Esophagus (tissue), 2 donors: Measurements from ENCODE around the gene FNDC1. TPM values are rescaled to one million over a fixed set of nuclear protein-coding genes. Genes with fewer than 3 reads are reported as not detected.

Experiments
- H3K27ac ChIP-seq, 2 donors: one replicate each; pipeline ENCODE4 v1.5.1; 2013; ENCODE audit warnings: low read depth in 2 of 2, mild to moderate bottlenecking in 2 of 2, inconsistent platforms in 1 of 2, low read length in 1 of 2, moderate library complexity in 1 of 2
- H3K27me3 ChIP-seq, 2 donors: one replicate each; pipeline ENCODE4 v1.6.1; 2013; ENCODE audit warnings: low read length in 2 of 2, control low read depth in 1 of 2, mild to moderate bottlenecking in 1 of 2; ENCODE audit not compliant: insufficient read depth in 2 of 2, control insufficient read depth in 1 of 2
- H3K36me3 ChIP-seq, 2 donors: one replicate each; pipeline ENCODE4 v1.6.1; 2013; ENCODE audit warnings: low read length in 1 of 2; ENCODE audit not compliant: control insufficient read depth in 2 of 2, insufficient read depth in 2 of 2
- H3K4me1 ChIP-seq, 2 donors: one replicate each; pipeline ENCODE4 v1.6.1; 2013; ENCODE audit warnings: low read length in 1 of 2; ENCODE audit not compliant: control insufficient read depth in 2 of 2, insufficient read depth in 2 of 2
- H3K4me3 ChIP-seq, 2 donors: one replicate each; pipeline ENCODE4 v1.5.1; 2013; ENCODE audit warnings: low read length in 2 of 2, mild to moderate bottlenecking in 2 of 2, low read depth in 1 of 2, moderate library complexity in 1 of 2
- H3K9me3 ChIP-seq, 2 donors: one replicate each; pipeline ENCODE4 v1.6.1; 2013; ENCODE audit warnings: mild to moderate bottlenecking in 2 of 2, low read depth in 1 of 2, low read length in 1 of 2, moderate library complexity in 1 of 2; ENCODE audit not compliant: control insufficient read depth in 2 of 2, insufficient read depth in 1 of 2
- WGBS, 2 donors: extraction: QIAGEN DNeasy Blood & Tissue Kit; methylation state at CpG; one replicate each; pipeline ENCODE4 v1.1.7; 2013; 5-methylcytosine and 5-hydroxymethylcytosine counted together
- polyA plus RNA-seq, 2 donors: library from polyadenylated mRNA; stranded (reverse); fragments of 200-250 nt; gene quantifications; one replicate each; pipeline ENCODE4 v1.2.3, GENCODE V29; 2013
- donor health status: healthy with polysubstance abuse.
- donor health status: Bipolar disorder and iron deficiency.

The FNDC1 gene
- polyA plus RNA-seq, 2 donors, result 0.01 to 0.02 TPM

DNA sequence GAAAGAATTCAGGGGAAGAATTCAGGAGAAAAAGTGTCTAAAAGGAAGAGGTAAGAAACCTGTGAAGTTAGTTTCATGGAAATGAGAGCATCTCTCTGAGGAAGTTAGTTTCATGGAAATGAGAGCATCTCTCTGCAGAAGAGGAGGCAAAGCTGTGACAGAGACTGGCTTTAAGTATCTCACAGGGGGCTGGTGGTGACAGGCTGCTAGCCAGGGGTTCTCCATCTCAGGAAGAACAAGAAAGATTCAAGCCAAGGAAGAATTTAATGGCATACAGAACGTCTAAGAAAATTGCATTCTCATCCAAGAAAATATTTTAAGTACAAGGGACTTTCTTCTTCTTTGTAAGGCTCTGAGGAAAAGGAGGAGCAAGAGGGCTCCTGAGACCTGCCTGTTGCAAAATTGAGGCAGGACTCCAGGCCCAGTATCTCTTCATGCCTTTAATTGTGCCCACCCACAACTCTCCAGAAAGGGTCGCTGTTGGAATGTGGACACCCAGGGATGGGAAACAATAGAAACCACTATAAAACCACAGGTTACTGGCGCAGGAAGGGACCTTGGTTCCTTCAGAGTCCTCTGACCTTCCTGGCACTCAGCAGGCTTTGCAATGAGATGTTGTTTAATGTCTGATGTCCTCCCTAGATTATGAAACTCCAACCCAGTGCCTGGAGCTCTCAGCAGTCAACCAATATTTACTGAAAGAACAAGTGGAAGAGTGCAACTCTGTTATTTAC is 136.8 kb downstream of the FNDC1 start:
- no peaks in the 10 kb centered on the region for H3K27me3 ChIP-seq
- H3K4me1 ChIP-seq, result no peaks in the 10 kb centered on the region
- no peaks in the 10 kb centered on the region for H3K36me3 ChIP-seq
- H3K27ac ChIP-seq, result no peak overlapping the region
- WGBS, 2 donors, result 44 to 48% methylated on average over 3 of the region's 3 CpGs
- H3K4me3 ChIP-seq, result no peak overlapping the region
- no peaks in the 10 kb centered on the region for H3K9me3 ChIP-seq

DNA sequence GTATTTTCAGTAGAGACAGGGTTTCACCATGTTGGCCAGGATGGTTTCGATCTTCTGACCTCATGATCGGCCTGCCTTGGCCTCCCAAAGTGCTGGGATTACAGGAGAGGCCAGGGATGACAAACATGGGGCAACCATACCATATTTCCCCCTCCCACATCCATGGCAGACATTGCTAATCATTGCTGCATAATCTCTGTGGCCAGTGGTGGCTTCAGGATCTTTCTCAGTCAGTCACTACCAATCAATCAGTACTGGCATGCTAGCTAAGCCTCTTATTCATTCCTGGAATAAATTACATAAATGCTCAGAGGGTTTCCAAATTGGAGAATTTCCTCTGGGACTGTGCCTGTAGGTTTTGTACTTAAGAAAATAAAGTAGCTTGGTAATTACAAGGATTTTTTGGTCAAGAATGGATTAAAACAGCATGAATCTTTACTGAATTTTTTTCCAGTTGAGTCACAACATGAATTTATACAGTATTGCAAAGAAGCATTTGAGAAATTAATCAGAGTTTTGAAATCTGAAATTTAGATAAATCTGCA is 138.1 kb downstream of the FNDC1 start:
- Histone ChIP-seq H3K36me3 (no peaks in the 10 kb centered on the region), H3K27me3 (no peaks in the 10 kb centered on the region), H3K27ac (no peak overlapping the region), H3K4me3 (no peak overlapping the region), H3K9me3 (no peaks in the 10 kb centered on the region), H3K4me1 (no peaks in the 10 kb centered on the region)
- 76 to 77% methylated on average over 2 of the region's 2 CpGs for WGBS, 2 donors

DNA sequence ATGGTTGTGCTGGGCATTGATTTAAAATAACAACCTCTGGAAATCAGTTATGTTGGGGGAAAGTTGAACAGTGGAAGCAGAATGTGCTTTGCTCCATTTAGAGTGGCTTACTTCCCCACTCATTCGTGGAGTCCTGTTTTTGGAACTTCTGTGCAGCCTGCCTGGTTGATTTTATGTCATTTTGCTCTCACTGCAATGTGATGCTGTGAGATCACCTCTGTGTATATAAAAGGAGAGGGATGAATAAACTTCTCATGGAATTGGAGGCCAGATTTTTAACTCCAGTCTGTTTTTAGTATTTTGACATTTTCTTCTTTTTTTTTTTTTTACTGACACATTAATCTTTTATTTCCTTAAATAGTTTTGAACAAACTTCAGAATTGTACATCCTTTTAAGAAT is 139.0 kb downstream of the FNDC1 start:
- Histone ChIP-seq H3K4me1 (no peaks in the 10 kb centered on the region), H3K27ac (no peak overlapping the region), H3K36me3 (no peaks in the 10 kb centered on the region), H3K9me3 (no peaks in the 10 kb centered on the region), H3K27me3 (no peaks in the 10 kb centered on the region), H3K4me3 (no peak overlapping the region)
- WGBS, 2 donors, result 2 to 5% methylated on average over 1 of the region's 1 CpG

GRCh38 chr6:159309723-159310122 is 140.5 kb downstream of the FNDC1 start:
- H3K9me3 ChIP-seq, result no peaks in the 10 kb centered on the region
- no peak overlapping the region for H3K4me3 ChIP-seq
- H3K36me3 ChIP-seq, result no peaks in the 10 kb centered on the region
- WGBS, 2 donors, result 85 to 93% methylated on average over 1 of the region's 1 CpG
- no peak overlapping the region for H3K27ac ChIP-seq
- H3K4me1 ChIP-seq, result no peaks in the 10 kb centered on the region
- no peaks in the 10 kb centered on the region for H3K27me3 ChIP-seq

GRCh38 chr6:159311618-159312017 is 142.4 kb downstream of the FNDC1 start:
- WGBS, 2 donors, result 37 to 44% methylated on average over 4 of the region's 4 CpGs
- H3K4me1 ChIP-seq, result peaks cover 0 to 2% of the 10 kb centered on the region in 2 donors
- H3K9me3 ChIP-seq, result no peaks in the 10 kb centered on the region
- no peaks in the 10 kb centered on the region for H3K36me3 ChIP-seq
- H3K4me3 ChIP-seq, result no peak overlapping the region
- H3K27ac ChIP-seq, result no peak overlapping the region
- H3K27me3 ChIP-seq, result no peaks in the 10 kb centered on the region

DNA sequence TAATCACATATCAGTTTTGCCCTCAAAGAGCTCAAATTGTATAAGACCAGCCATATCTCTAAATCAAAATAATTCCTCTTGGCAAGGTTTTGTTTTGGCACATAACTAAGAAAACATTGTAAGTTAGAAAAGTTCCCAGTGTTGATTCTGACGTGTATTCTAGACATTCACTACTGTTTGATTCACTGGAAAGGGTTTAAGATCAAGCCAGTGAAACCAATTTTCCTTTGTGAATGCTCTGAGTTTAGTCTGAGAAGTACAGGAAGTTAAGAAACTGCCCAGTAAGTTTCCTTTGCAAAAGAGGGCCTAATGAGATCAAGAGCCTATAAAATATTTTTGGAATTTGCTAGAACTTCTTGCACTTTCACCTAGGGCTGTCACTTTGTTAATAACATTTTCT is 143.0 kb downstream of the FNDC1 start:
- no peaks in the 10 kb centered on the region for H3K27me3 ChIP-seq
- H3K4me1 ChIP-seq, result peaks cover 0 to 2% of the 10 kb centered on the region in 2 donors
- H3K27ac ChIP-seq, result no peak overlapping the region
- no peaks in the 10 kb centered on the region for H3K36me3 ChIP-seq
- no peak overlapping the region for H3K4me3 ChIP-seq
- WGBS, 2 donors, result 16 to 21% methylated on average over 1 of the region's 1 CpG
- H3K9me3 ChIP-seq, result no peaks in the 10 kb centered on the region

DNA sequence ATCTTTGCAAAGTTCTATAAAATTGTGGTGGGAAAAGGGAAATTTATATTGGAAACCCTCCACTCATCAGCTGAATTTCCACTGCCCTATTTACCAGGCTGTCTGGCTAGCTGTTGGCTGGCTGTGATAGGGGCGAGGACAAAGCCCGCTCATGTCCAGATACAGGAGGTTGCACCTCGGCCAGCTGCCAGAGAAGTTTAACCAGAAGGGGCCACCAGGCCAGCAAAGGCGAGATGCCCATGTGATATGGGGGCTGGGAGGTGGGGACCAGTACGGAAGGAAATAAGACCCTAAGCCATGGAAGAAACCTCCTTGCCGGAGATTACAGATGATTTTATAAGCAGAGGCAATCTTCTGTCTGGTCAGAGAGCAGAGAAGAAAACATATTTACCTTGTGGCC is 143.8 kb downstream of the FNDC1 start:
- H3K4me3 ChIP-seq, result no peak overlapping the region
- H3K27ac ChIP-seq, result no peak overlapping the region
- WGBS, 2 donors, result 80 to 87% methylated on average over 6 of the region's 6 CpGs
- H3K4me1 ChIP-seq, result peaks cover 0 to 2% of the 10 kb centered on the region in 2 donors
- no peaks in the 10 kb centered on the region for H3K27me3 ChIP-seq
- H3K9me3 ChIP-seq, result no peaks in the 10 kb centered on the region
- no peaks in the 10 kb centered on the region for H3K36me3 ChIP-seq

DNA sequence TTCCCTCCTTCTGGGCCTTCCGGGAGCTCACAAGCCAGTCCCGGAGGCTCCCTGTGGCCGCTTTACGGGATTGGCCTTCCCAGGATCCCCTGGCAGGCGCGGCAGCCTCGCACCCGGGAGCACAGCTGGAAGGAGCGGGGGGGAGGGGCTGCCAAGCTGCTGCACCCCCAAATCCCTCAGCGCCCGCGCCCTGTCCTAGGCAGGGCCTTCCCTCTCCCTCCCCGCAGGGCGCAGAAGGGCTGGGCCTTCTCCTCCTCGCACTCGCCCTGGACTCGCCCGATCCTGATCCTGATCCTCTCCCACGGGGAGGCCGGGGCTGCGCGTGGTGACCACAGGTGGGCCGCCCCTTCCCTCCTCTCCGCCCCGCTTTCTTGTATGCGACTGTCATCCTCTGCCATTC is 146.4 kb downstream of the FNDC1 start:
- H3K27ac ChIP-seq, result no peak overlapping the region
- H3K36me3 ChIP-seq, result no peaks in the 10 kb centered on the region
- no peak overlapping the region for H3K4me3 ChIP-seq
- no peaks in the 10 kb centered on the region for H3K27me3 ChIP-seq
- WGBS, 2 donors, result 88 to 91% methylated on average over 26 of the region's 26 CpGs
- H3K9me3 ChIP-seq, result no peaks in the 10 kb centered on the region
- H3K4me1 ChIP-seq, result peaks cover 0 to 2% of the 10 kb centered on the region in 2 donors

GRCh38 chr6:159317430-159317829 is 148.2 kb downstream of the FNDC1 start:
- no peak overlapping the region for H3K27ac ChIP-seq
- no peaks in the 10 kb centered on the region for H3K9me3 ChIP-seq
- no peak overlapping the region for H3K4me3 ChIP-seq
- no peaks in the 10 kb centered on the region for H3K27me3 ChIP-seq
- H3K4me1 ChIP-seq, result peaks cover 0 to 2% of the 10 kb centered on the region in 2 donors
- 83 to 85% methylated on average over 7 of the region's 7 CpGs for WGBS, 2 donors
- no peaks in the 10 kb centered on the region for H3K36me3 ChIP-seq

DNA sequence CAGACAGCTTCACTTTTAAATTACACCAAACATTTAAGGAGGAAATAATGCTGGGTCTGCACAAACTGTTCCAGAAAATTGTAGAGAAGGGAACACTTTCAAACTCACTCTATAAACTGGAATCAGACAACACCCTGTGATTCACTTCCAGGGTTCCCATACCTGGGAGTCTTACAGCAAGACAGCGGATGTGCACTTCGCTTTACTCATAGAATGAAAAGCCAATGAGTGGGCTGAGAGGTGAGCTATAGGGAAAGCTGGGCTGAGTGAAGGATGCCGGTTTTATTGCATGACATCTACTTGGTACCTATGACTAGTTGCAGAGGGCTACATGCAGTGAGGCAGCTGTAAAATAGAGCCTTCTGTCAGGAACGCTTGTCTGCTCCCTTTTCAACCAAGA is 152.1 kb downstream of the FNDC1 start:
- H3K4me1 ChIP-seq, result no peaks in the 10 kb centered on the region
- 90 to 93% methylated on average over 4 of the region's 4 CpGs for WGBS, 2 donors
- H3K27ac ChIP-seq, result no peak overlapping the region
- no peaks in the 10 kb centered on the region for H3K27me3 ChIP-seq
- H3K9me3 ChIP-seq, result no peaks in the 10 kb centered on the region
- H3K36me3 ChIP-seq, result no peaks in the 10 kb centered on the region
- H3K4me3 ChIP-seq, result no peak overlapping the region
